ENCODE data around the gene PNKP.

Gene PNKP

DNA sequence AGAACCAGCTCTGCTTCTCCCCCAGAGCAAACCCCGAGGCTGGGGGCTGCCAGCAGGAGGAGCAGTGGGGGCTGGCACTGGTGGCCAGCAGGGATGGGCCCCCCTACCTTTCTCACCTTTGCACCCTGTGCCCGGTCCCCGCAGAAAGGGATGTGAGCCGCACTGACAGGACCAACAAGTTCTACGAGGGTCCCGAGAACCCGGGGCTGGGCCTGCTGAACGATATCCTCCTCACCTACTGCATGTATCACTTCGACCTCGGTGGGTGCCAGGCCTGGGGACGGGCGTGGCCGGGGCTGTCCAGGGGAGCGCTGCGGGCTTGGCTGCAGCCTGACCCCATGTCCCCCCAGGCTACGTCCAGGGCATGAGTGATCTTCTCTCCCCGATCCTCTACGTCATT is 16.7 kb upstream of the PNKP start:
- Histone ChIP-seq H3K9me3 (ENCODE audit: control extremely low read depth in 1 of 5, control insufficient read depth in 4 of 5, insufficient read depth in 2 of 5, low read depth in 1 of 5, low read length in 4 of 5) (peaks cover 0 to 6% (median 0%) of the 10 kb centered on the region in 5 experiments), H3K27me3 (replicated peaks in 2 of 5; ENCODE audit: control insufficient read depth in 4 of 5, insufficient read depth in 5 of 5, low read length in 4 of 5) (peaks cover 0 to under 1% (median 0%) of the 10 kb centered on the region in 5 experiments), H3K27ac (ENCODE audit: insufficient read depth in 1 of 2, low read depth in 1 of 2, low read length in 2 of 2, poor library complexity in 1 of 2, severe bottlenecking in 2 of 2) (no peak overlapping the region), H3K4me3 (ENCODE audit: control insufficient read depth in 1 of 7, extremely low read depth in 1 of 7, insufficient read depth in 4 of 7, low read depth in 2 of 7, low read length in 6 of 7) (no peak overlapping the region), H3K4me1 (ENCODE audit: control extremely low read depth in 1 of 4, control insufficient read depth in 4 of 4, insufficient read depth in 4 of 4, low read length in 3 of 4) (peaks cover 0 to 2% (median 0%) of the 10 kb centered on the region in 4 experiments), H3K36me3 (ENCODE audit: control insufficient read depth in 4 of 4, insufficient read depth in 4 of 4, low read length in 3 of 4) (peaks cover 8 to 68% (median 48%) of the 10 kb centered on the region in 4 experiments)
- no peak for DNase-seq
- POLR2A ChIA-PET = no interaction called here
- CTCF ChIA-PET = no interaction called here
- over 99% methylated on average over 16 of the region's 18 CpGs for whole genome bisulfite sequencing (ENCODE audit: insufficient coverage)

DNA sequence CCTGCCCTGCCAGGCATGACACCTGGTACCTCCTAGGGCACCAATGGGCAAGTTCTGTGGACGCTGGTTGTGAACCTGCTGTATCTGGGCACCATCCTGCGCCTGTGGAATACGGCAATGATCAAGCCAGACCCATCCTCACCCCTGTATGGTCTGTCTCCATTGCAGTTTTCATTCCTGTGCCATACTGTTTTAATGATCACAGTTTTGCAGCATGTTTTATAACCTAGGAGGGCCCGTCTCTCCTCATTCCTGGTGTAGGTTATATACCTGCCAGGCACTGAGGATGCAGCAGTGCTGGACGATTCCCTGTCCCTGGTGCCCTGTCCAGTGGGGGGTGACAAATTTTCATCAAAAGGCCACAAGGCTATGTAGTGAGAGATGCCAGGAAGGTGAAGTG is 15.7 kb upstream of the PNKP start:
- Histone ChIP-seq H3K9me3 (ENCODE audit: control extremely low read depth in 1 of 5, control insufficient read depth in 4 of 5, insufficient read depth in 2 of 5, low read depth in 1 of 5, low read length in 4 of 5) (peaks cover 0 to 6% (median 0%) of the 10 kb centered on the region in 5 experiments), H3K27me3 (replicated peaks in 2 of 5; ENCODE audit: control insufficient read depth in 4 of 5, insufficient read depth in 5 of 5, low read length in 4 of 5) (no peaks in the 10 kb centered on the region), H3K27ac (ENCODE audit: insufficient read depth in 1 of 2, low read depth in 1 of 2, low read length in 2 of 2, poor library complexity in 1 of 2, severe bottlenecking in 2 of 2) (no peak overlapping the region), H3K36me3 (ENCODE audit: control insufficient read depth in 4 of 4, insufficient read depth in 4 of 4, low read length in 3 of 4) (peaks cover 8 to 69% (median 51%) of the 10 kb centered on the region in 4 experiments), H3K4me1 (ENCODE audit: control extremely low read depth in 1 of 4, control insufficient read depth in 4 of 4, insufficient read depth in 4 of 4, low read length in 3 of 4) (peaks cover 0 to 11% (median 8%) of the 10 kb centered on the region in 4 experiments), H3K4me3 (ENCODE audit: control insufficient read depth in 1 of 7, extremely low read depth in 1 of 7, insufficient read depth in 4 of 7, low read depth in 2 of 7, low read length in 6 of 7) (no peak overlapping the region)
- DNase-seq = no peak
- 97% methylated on average over 4 of the region's 5 CpGs for WGBS (ENCODE audit: insufficient coverage)
- ChIA-PET POLR2A (no interaction called here), CTCF (no interaction called here)

DNA sequence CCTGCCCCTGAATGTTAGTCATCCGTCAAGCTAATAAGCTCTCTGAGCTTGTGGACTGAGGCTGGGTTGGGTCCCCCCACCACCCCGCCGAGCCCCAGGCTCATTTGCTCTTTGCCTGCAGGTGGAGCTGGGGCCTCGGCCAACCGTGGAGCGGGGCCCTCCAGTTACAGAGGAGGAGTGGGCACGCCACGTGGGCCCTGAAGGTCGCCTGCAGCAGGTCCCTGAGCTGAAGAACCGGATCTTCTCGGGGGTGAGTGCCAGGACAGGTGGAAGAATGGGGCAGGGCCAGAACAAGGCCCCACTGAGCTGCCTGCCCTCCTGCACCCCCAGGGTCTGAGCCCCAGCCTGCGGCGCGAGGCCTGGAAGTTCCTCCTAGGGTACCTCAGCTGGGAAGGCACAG is 15.3 kb upstream of the PNKP start:
- 95% methylated on average over 14 of the region's 14 CpGs for WGBS (ENCODE audit: insufficient coverage)
- H3K4me1 ChIP-seq (ENCODE audit: control extremely low read depth in 1 of 4, control insufficient read depth in 4 of 4, insufficient read depth in 4 of 4, low read length in 3 of 4) = peaks cover 0 to 13% (median 9%) of the 10 kb centered on the region in 4 experiments
- no peak overlapping the region for H3K27ac ChIP-seq (ENCODE audit: insufficient read depth in 1 of 2, low read depth in 1 of 2, low read length in 2 of 2, poor library complexity in 1 of 2, severe bottlenecking in 2 of 2)
- no peak for DNase-seq
- H3K27me3 ChIP-seq (replicated peaks in 2 of 5; ENCODE audit: control insufficient read depth in 4 of 5, insufficient read depth in 5 of 5, low read length in 4 of 5) = no peaks in the 10 kb centered on the region
- H3K9me3 ChIP-seq (ENCODE audit: control extremely low read depth in 1 of 5, control insufficient read depth in 4 of 5, insufficient read depth in 2 of 5, low read depth in 1 of 5, low read length in 4 of 5) = peaks cover 0 to 6% (median 0%) of the 10 kb centered on the region in 5 experiments
- CTCF ChIA-PET = interaction anchor here (1.4 kb wide), 1 partner anchor 9 kb away, joined by 5 read pairs; no protein-coding TSS in a partner anchor
- peaks cover 8 to 69% (median 51%) of the 10 kb centered on the region in 4 experiments for H3K36me3 ChIP-seq (ENCODE audit: control insufficient read depth in 4 of 4, insufficient read depth in 4 of 4, low read length in 3 of 4)
- POLR2A ChIA-PET = no interaction called here
- H3K4me3 ChIP-seq (ENCODE audit: control insufficient read depth in 1 of 7, extremely low read depth in 1 of 7, insufficient read depth in 4 of 7, low read depth in 2 of 7, low read length in 6 of 7) = no peak overlapping the region

- H3K36me3 ChIP-seq (ENCODE audit: control insufficient read depth in 4 of 4, insufficient read depth in 4 of 4, low read length in 3 of 4) = peaks cover 8 to 62% (median 50%) of the 10 kb centered on the region in 4 experiments
- H3K27me3 ChIP-seq (replicated peaks in 2 of 5; ENCODE audit: control insufficient read depth in 4 of 5, insufficient read depth in 5 of 5, low read length in 4 of 5) = no peaks in the 10 kb centered on the region
- WGBS (ENCODE audit: insufficient coverage) = 95% methylated on average over 28 of the region's 31 CpGs
- POLR2A ChIA-PET = no interaction called here
- DNase-seq = no peak
- H3K4me1 ChIP-seq (ENCODE audit: control extremely low read depth in 1 of 4, control insufficient read depth in 4 of 4, insufficient read depth in 4 of 4, low read length in 3 of 4) = peaks cover 0 to 13% (median 9%) of the 10 kb centered on the region in 4 experiments
- H3K9me3 ChIP-seq (ENCODE audit: control extremely low read depth in 1 of 5, control insufficient read depth in 4 of 5, insufficient read depth in 2 of 5, low read depth in 1 of 5, low read length in 4 of 5) = peaks cover 0 to 6% (median 0%) of the 10 kb centered on the region in 5 experiments
- H3K27ac ChIP-seq (ENCODE audit: insufficient read depth in 1 of 2, low read depth in 1 of 2, low read length in 2 of 2, poor library complexity in 1 of 2, severe bottlenecking in 2 of 2) = no peak overlapping the region
- H3K4me3 ChIP-seq (ENCODE audit: control insufficient read depth in 1 of 7, extremely low read depth in 1 of 7, insufficient read depth in 4 of 7, low read depth in 2 of 7, low read length in 6 of 7) = no peak overlapping the region
- CTCF ChIA-PET = interaction anchor here (1.4 to 2.7 kb wide), 2 partner anchors 10 to 46 kb away, joined by 5 to 8 read pairs; partner anchors contain the start of gene ATF5
Measured at GRCh38 chr19:49881672-49882394, 14.5 kb upstream of the PNKP start.

DNA sequence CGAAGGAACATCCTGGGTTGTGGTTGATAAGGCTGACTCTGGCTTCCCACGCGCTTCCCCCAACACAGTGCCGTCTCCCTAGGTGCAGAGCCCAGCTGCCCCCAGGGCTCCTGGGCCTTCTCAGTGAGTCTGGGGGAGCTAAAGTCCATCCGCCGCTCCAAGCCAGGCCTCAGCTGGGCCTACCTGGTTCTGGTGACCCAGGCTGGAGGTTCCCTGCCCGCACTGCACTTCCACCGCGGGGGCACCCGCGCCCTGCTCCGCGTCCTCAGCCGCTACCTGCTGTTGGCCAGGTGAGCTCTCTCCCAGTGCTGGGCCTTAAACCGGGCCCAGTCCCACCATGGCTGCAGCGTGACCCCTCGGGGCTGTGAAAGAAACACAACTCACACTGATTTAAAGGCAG is 13.8 kb upstream of the PNKP start:
- no peak for DNase-seq
- H3K27ac ChIP-seq (ENCODE audit: insufficient read depth in 1 of 2, low read depth in 1 of 2, low read length in 2 of 2, poor library complexity in 1 of 2, severe bottlenecking in 2 of 2) = no peak overlapping the region
- CTCF ChIA-PET = interaction anchor here (1.4 to 2.7 kb wide), 2 partner anchors 11 to 47 kb away, joined by 5 to 8 read pairs; partner anchors contain the start of gene ATF5
- H3K27me3 ChIP-seq (replicated peaks in 2 of 5; ENCODE audit: control insufficient read depth in 4 of 5, insufficient read depth in 5 of 5, low read length in 4 of 5) = no peaks in the 10 kb centered on the region
- POLR2A ChIA-PET = no interaction called here
- H3K4me1 ChIP-seq (ENCODE audit: control extremely low read depth in 1 of 4, control insufficient read depth in 4 of 4, insufficient read depth in 4 of 4, low read length in 3 of 4) = peaks cover 0 to 13% (median 9%) of the 10 kb centered on the region in 4 experiments
- H3K36me3 ChIP-seq (ENCODE audit: control insufficient read depth in 4 of 4, insufficient read depth in 4 of 4, low read length in 3 of 4) = peaks cover 8 to 62% (median 46%) of the 10 kb centered on the region in 4 experiments
- H3K9me3 ChIP-seq (ENCODE audit: control extremely low read depth in 1 of 5, control insufficient read depth in 4 of 5, insufficient read depth in 2 of 5, low read depth in 1 of 5, low read length in 4 of 5) = peaks cover 0 to 6% (median 0%) of the 10 kb centered on the region in 5 experiments
- over 99% methylated on average over 16 of the region's 17 CpGs for WGBS (ENCODE audit: insufficient coverage)
- H3K4me3 ChIP-seq (ENCODE audit: control insufficient read depth in 1 of 7, extremely low read depth in 1 of 7, insufficient read depth in 4 of 7, low read depth in 2 of 7, low read length in 6 of 7) = no peak overlapping the region

- no peak for DNase-seq
- H3K27me3 ChIP-seq (replicated peaks in 2 of 5; ENCODE audit: control insufficient read depth in 4 of 5, insufficient read depth in 5 of 5, low read length in 4 of 5) = no peaks in the 10 kb centered on the region
- CTCF ChIA-PET = interaction anchor here (2.7 kb wide), 1 partner anchor 48 kb away, joined by 8 read pairs; the partner anchor contains the start of gene ATF5
- no peak overlapping the region for H3K27ac ChIP-seq (ENCODE audit: insufficient read depth in 1 of 2, low read depth in 1 of 2, low read length in 2 of 2, poor library complexity in 1 of 2, severe bottlenecking in 2 of 2)
- H3K9me3 ChIP-seq (ENCODE audit: control extremely low read depth in 1 of 5, control insufficient read depth in 4 of 5, insufficient read depth in 2 of 5, low read depth in 1 of 5, low read length in 4 of 5) = peaks cover 0 to 6% (median 0%) of the 10 kb centered on the region in 5 experiments
- POLR2A ChIA-PET = no interaction called here
- 99% methylated on average over 10 of the region's 10 CpGs for WGBS (ENCODE audit: insufficient coverage)
- peaks cover 8 to 60% (median 46%) of the 10 kb centered on the region in 4 experiments for H3K36me3 ChIP-seq (ENCODE audit: control insufficient read depth in 4 of 4, insufficient read depth in 4 of 4, low read length in 3 of 4)
- H3K4me1 ChIP-seq (ENCODE audit: control extremely low read depth in 1 of 4, control insufficient read depth in 4 of 4, insufficient read depth in 4 of 4, low read length in 3 of 4) = peaks cover 0 to 20% (median 17%) of the 10 kb centered on the region in 4 experiments
- no peak overlapping the region for H3K4me3 ChIP-seq (ENCODE audit: control insufficient read depth in 1 of 7, extremely low read depth in 1 of 7, insufficient read depth in 4 of 7, low read depth in 2 of 7, low read length in 6 of 7)
Measured at GRCh38 chr19:49880162-49880869, 12.9 kb upstream of the PNKP start.

All from common myeloid progenitor, CD34-positive (primary cell).